ENCODE measurements around the gene ZSCAN5B.

GRCh38 chr19:56146904-56147303, 50.7 kb downstream of the ZSCAN5B start:
- TF ChIP-seq, protein P1, sequence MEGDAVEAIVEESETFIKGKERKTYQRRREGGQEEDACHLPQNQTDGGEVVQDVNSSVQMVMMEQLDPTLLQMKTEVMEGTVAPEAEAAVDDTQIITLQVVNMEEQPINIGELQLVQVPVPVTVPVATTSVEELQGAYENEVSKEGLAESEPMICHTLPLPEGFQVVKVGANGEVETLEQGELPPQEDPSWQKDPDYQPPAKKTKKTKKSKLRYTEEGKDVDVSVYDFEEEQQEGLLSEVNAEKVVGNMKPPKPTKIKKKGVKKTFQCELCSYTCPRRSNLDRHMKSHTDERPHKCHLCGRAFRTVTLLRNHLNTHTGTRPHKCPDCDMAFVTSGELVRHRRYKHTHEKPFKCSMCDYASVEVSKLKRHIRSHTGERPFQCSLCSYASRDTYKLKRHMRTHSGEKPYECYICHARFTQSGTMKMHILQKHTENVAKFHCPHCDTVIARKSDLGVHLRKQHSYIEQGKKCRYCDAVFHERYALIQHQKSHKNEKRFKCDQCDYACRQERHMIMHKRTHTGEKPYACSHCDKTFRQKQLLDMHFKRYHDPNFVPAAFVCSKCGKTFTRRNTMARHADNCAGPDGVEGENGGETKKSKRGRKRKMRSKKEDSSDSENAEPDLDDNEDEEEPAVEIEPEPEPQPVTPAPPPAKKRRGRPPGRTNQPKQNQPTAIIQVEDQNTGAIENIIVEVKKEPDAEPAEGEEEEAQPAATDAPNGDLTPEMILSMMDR (IDR thresholded peaks at IDR 0.05): no peak
- no peak for TF ChIP-seq POLR2A (IDR thresholded peaks at IDR 0.05)

Measured in right lobe of liver (tissue), 4 donors.